ENCODE data around the gene KCNQ1. TPM values are rescaled to one million over a fixed set of nuclear protein-coding genes. Genes with fewer than 3 reads are reported as not detected.

The KCNQ1 gene
- total and polyA plus RNA-seq, 2 experiments from 2014 or later: 0.45 to 0.87 TPM

DNA sequence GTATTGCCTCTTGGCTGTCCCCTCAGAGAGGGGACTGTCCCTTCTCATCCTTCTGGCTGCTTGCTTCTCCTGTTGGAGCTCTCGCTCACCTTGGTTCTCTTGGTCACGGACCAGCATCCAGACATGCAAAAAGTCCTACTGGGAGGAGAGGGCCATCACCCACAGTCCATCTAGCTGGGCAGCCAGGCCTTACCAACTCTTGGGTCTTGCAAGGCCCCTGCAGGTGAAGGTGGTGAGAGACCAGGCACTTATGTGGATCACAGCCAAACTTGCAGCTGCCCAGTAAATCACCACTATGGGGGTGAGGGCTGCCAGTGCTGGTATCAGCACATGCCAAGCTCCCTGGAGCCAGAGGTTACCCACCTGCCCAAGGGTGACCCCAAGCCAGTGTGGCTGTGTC, 218.7 kb downstream of the KCNQ1 start:
- no peaks in the 10 kb centered on the region for H3K79me2 ChIP-seq (replicated peaks; ENCODE audit: insufficient read depth)
- no peak overlapping the region for H3K27ac ChIP-seq (ENCODE audit: low read depth)
- peaks cover 60% of the 10 kb centered on the region for H3K9me3 Mint-ChIP-seq

More for the DNA sequence above, 218.7 kb downstream of the KCNQ1 start:
- DNase-seq (ENCODE audit: low spot score): no peak
- Mint-ChIP-seq H3K4me3 (no peak overlapping the region), H3K4me1 (no peaks in the 10 kb centered on the region), H3K36me3 (ENCODE audit: low read depth) (peaks cover 77% of the 10 kb centered on the region), H3K27ac (no peak overlapping the region), H3K27me3 (ENCODE audit: insufficient read depth, low read depth, poor library complexity) (peaks cover 31% of the 10 kb centered on the region)
- H3F3A ChIP-seq (replicated peaks; ENCODE audit: low read depth): no peaks in the 10 kb centered on the region
- H3K27me3 ChIP-seq (ENCODE audit: insufficient read depth): peaks cover 27% of the 10 kb centered on the region
- H3K36me3 ChIP-seq (ENCODE audit: insufficient read depth): peaks cover 17% of the 10 kb centered on the region; the same call in 1 of the 2 replicates
- TF ChIP-seq, protein P1, sequence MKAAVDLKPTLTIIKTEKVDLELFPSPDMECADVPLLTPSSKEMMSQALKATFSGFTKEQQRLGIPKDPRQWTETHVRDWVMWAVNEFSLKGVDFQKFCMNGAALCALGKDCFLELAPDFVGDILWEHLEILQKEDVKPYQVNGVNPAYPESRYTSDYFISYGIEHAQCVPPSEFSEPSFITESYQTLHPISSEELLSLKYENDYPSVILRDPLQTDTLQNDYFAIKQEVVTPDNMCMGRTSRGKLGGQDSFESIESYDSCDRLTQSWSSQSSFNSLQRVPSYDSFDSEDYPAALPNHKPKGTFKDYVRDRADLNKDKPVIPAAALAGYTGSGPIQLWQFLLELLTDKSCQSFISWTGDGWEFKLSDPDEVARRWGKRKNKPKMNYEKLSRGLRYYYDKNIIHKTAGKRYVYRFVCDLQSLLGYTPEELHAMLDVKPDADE (IDR thresholded peaks at IDR 0.05): no peak
- TF ChIP-seq NANOG (IDR thresholded peaks at IDR 0.05; ENCODE audit: borderline replicate concordance): no peak
- TF ChIP-seq, protein P2, sequence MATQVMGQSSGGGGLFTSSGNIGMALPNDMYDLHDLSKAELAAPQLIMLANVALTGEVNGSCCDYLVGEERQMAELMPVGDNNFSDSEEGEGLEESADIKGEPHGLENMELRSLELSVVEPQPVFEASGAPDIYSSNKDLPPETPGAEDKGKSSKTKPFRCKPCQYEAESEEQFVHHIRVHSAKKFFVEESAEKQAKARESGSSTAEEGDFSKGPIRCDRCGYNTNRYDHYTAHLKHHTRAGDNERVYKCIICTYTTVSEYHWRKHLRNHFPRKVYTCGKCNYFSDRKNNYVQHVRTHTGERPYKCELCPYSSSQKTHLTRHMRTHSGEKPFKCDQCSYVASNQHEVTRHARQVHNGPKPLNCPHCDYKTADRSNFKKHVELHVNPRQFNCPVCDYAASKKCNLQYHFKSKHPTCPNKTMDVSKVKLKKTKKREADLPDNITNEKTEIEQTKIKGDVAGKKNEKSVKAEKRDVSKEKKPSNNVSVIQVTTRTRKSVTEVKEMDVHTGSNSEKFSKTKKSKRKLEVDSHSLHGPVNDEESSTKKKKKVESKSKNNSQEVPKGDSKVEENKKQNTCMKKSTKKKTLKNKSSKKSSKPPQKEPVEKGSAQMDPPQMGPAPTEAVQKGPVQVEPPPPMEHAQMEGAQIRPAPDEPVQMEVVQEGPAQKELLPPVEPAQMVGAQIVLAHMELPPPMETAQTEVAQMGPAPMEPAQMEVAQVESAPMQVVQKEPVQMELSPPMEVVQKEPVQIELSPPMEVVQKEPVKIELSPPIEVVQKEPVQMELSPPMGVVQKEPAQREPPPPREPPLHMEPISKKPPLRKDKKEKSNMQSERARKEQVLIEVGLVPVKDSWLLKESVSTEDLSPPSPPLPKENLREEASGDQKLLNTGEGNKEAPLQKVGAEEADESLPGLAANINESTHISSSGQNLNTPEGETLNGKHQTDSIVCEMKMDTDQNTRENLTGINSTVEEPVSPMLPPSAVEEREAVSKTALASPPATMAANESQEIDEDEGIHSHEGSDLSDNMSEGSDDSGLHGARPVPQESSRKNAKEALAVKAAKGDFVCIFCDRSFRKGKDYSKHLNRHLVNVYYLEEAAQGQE (IDR thresholded peaks at IDR 0.05; ENCODE audit: unreplicated experiment): no peak
- TF ChIP-seq JUNB (IDR thresholded peaks at IDR 0.05; ENCODE audit: unreplicated experiment): no peak
- TF ChIP-seq, protein P3, sequence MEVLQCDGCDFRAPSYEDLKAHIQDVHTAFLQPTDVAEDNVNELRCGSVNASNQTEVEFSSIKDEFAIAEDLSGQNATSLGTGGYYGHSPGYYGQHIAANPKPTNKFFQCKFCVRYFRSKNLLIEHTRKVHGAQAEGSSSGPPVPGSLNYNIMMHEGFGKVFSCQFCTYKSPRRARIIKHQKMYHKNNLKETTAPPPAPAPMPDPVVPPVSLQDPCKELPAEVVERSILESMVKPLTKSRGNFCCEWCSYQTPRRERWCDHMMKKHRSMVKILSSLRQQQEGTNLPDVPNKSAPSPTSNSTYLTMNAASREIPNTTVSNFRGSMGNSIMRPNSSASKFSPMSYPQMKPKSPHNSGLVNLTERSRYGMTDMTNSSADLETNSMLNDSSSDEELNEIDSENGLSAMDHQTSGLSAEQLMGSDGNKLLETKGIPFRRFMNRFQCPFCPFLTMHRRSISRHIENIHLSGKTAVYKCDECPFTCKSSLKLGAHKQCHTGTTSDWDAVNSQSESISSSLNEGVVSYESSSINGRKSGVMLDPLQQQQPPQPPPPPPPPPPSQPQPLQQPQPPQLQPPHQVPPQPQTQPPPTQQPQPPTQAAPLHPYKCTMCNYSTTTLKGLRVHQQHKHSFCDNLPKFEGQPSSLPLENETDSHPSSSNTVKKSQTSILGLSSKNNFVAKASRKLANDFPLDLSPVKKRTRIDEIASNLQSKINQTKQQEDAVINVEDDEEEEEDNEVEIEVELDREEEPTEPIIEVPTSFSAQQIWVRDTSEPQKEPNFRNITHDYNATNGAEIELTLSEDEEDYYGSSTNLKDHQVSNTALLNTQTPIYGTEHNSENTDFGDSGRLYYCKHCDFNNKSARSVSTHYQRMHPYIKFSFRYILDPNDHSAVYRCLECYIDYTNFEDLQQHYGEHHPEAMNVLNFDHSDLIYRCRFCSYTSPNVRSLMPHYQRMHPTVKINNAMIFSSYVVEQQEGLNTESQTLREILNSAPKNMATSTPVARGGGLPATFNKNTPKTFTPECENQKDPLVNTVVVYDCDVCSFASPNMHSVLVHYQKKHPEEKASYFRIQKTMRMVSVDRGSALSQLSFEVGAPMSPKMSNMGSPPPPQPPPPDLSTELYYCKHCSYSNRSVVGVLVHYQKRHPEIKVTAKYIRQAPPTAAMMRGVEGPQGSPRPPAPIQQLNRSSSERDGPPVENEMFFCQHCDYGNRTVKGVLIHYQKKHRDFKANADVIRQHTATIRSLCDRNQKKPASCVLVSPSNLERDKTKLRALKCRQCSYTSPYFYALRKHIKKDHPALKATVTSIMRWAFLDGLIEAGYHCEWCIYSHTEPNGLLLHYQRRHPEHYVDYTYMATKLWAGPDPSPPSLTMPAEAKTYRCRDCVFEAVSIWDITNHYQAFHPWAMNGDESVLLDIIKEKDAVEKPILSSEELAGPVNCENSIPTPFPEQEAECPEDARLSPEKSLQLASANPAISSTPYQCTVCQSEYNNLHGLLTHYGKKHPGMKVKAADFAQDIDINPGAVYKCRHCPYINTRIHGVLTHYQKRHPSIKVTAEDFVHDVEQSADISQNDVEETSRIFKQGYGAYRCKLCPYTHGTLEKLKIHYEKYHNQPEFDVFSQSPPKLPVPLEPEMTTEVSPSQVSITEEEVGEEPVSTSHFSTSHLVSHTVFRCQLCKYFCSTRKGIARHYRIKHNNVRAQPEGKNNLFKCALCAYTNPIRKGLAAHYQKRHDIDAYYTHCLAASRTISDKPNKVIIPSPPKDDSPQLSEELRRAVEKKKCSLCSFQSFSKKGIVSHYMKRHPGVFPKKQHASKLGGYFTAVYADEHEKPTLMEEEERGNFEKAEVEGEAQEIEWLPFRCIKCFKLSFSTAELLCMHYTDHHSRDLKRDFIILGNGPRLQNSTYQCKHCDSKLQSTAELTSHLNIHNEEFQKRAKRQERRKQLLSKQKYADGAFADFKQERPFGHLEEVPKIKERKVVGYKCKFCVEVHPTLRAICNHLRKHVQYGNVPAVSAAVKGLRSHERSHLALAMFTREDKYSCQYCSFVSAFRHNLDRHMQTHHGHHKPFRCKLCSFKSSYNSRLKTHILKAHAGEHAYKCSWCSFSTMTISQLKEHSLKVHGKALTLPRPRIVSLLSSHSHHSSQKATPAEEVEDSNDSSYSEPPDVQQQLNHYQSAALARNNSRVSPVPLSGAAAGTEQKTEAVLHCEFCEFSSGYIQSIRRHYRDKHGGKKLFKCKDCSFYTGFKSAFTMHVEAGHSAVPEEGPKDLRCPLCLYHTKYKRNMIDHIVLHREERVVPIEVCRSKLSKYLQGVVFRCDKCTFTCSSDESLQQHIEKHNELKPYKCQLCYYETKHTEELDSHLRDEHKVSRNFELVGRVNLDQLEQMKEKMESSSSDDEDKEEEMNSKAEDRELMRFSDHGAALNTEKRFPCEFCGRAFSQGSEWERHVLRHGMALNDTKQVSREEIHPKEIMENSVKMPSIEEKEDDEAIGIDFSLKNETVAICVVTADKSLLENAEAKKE (CRISPR knock-in tag; IDR thresholded peaks at IDR 0.05): no peak
- no peak for TF ChIP-seq STAT1 (IDR thresholded peaks at IDR 0.05; ENCODE audit: unreplicated experiment)
- no peak for ATAC-seq
- H4K20me1 ChIP-seq (replicated peaks; ENCODE audit: insufficient read depth): peaks cover 7% of the 10 kb centered on the region
- no peaks in the 10 kb centered on the region for H3K4me1 ChIP-seq (ENCODE audit: insufficient read depth)
- H3K4me2 ChIP-seq: no peak overlapping the region
- H3K9me2 ChIP-seq (ENCODE audit: insufficient read depth): no peaks in the 10 kb centered on the region; the same call in 1 of the 2 replicates
- H3K4me3 ChIP-seq: no peak overlapping the region
- no peak overlapping the region for H2AFZ ChIP-seq

All from GM23338 (cell line).